Measurements from ENCODE around the gene LYRM1.
"Not testable (repeated sequence)": the region's sequence is repeated elsewhere in the genome, so short reads cannot be mapped to it uniquely, and the experiment has no call there.

Gene LYRM1

GRCh38 chr16:20901436-20902112 is 1.0 kb downstream of the LYRM1 start:
- peak in 41 of 56 donors; percentile 7 to 55 (median 36) for DNase-seq

- no peak for DNase-seq
These were observed 1.9 kb downstream of the LYRM1 start for GRCh38 chr16:20902426-20902825.

DNA sequence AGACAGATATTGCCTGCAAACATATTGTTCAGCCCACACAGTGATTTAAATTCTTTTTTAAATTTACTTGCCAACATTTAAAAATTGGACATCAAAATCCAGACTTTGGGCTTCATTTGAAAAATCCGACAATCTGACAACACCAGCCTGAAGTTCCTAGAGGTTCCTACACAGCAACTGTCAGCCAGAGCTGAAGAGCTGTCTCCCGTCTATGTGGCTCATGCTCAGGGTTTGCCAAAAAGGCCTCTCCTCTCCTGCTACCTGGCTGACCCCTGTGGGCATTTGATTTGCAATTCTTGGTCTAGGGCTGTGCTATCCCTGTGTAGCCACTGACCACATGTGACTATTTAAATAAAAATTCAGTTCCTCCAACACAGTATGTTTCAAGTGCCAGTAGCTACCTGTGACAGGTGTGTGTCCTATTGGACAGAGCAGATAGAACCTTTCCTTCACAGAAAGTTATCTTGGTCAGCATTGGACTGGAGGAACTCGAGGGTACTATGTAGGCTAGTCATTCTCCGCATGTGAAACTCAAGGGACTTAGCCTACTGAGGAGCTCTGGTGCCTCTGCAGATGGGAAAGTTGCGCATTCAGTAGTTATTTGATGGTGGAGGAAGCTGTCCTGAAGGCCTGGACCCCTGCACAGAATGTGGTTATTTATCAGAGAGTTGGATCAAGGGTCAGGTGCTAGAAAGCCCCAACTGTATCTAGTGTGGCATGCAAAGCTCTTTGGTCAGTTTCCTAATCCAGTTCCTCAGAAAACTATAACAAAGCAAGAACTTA is 2.7 kb downstream of the LYRM1 start:
- no peak for DNase-seq

- no peak for DNase-seq
These were observed 3.4 kb downstream of the LYRM1 start for GRCh38 chr16:20903899-20904506.

DNA sequence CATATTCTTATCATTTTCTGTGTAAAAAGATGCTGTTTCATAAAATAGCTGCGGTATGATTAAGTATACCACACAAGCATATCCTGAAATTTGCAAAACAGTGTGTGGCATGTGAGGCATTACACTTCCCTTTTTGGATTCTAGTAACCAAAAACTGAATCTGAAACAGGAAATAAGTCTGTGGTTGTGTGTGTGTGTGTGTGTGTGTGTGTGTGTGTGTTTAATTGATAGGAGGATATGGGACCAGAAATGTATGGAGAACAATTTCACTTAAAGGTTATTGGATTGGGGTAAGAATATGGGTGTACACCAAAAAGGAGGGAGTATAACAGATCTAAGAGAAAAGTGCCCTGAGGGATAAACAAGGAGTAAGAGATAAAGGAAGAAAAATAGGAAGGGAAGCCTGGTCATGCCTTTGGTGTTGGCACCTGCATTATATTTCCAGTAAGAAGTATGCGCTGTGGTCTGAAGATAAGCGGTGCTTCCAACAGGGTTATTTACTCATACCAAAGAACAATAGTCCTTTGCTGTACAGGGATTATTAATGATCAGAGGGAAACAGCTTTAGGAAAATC is 4.0 kb downstream of the LYRM1 start:
- DNase-seq, result no peak

GRCh38 chr16:20905576-20905975 is 5.0 kb downstream of the LYRM1 start:
- DNase-seq, result no peak

- DNase-seq, result no peak
These were observed 6.0 kb downstream of the LYRM1 start for GRCh38 chr16:20906341-20907255.

GRCh38 chr16:20910781-20911321 is 10.3 kb downstream of the LYRM1 start:
- DNase-seq, result no peak

DNA sequence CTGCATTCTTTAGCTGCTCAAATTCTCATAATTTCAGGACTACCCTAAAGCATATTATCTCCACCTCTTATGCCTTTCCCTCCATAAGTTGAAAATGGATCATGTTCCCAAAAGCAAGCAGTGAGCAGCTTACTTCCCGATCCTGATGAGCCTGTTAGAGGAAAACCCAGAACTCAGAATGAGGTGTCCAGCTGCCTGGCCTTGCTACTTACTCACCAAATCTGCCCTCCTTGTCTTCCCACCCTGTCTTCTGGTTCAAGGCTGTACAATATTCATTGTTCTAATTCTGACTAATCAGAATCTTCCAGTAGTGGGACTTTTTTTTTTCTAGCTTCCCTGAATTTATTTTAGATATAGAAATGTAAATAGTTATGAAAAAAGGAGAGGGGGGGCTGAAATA is 10.8 kb downstream of the LYRM1 start:
- DNase-seq, result no peak

DNA sequence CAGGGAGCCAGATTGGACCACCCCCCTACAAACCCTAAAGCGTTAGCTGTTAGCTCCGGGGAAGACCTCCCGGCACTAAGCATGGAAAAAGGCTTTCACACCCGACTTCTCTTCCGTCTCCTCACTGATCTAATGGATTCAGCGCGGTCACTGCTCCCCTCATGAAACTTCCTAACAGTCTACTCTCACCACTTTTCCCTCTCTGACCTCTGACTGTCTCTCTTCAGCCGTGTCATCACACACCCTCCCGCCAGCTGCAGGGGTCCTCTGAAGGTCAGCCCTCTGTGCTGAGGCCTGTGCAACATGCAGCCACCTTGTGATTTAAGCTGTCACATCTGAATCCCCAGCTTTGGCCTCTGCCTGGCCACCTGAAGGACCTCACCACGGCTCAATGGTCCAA is 15.7 kb downstream of the LYRM1 start:
- DNase-seq, result no peak

DNA sequence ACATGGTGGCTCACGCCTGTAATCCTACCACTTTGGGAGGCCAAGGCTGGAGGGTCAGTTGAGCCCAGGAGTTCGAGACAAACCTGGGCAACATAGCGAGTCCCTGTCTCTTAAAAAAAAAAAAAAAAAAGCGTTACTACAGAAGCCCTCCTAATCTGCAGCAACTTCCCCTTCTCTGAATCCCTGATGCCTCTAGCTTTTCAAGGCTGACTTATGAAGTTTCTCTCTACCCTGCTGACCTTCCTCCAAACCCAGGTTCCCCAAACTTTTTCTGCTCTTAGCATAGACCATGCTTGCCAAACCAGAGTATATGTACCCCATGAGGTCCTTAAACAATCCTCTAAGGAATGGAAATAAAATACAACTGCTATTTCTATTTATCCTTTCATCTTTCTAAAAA is 16.4 kb downstream of the LYRM1 start:
- DNase-seq, result no peak

DNA sequence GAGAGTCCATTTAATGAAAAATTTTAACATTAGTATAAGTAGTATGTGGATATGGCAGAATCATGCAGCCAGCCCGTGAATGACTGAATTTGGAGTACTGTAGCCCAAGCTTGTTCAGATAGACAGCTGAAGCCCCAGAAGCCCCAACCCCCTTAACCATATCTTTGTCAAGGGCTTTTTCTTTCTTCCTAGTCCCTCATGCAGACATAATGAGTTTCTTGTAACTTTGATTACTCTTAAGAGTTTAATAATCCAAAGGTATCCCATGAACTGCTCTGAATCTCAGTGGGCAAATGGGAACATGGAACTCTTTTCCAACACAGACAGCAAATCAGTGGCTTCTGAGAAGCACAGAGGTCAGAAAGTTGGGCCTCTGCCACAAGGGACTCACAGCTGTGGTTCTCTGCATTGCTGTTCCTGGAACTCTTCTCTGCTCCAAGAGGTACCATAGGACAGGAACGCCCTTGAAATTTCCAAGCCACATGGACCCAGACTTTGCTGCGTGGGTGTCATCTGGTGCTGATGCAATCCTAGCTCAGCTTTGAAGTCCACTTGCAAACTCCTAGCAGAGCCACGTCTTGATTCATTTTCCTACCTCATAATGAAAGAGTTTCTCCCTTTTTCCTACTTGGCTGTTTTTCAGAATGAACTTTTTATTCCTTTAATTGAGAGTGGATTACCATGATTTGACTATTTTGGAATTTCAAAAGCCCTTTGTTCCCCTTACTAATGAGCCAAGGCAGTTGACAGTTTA is 18.1 kb downstream of the LYRM1 start:
- DNase-seq, result peak in 1 of 56 donors; percentile 14

DNA sequence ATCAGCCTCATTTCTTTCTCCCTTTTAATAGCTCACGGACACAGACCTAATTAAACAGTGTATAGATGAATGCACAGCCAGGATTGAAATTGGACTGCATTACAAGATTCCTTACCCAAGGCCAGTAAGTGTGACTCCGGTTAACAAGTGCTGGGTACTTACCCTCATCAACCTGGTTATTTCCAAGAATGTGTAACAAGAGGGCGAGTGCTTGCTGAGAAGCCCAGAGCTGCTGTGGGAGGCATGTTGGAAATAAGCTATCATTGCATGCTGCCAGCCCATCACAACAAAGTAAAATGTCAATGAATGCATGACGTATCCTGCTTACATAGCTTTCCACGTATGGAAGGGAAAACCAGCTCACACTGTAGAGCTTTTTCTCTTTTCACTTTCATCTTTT is 19.5 kb downstream of the LYRM1 start:
- no peak for DNase-seq

DNA sequence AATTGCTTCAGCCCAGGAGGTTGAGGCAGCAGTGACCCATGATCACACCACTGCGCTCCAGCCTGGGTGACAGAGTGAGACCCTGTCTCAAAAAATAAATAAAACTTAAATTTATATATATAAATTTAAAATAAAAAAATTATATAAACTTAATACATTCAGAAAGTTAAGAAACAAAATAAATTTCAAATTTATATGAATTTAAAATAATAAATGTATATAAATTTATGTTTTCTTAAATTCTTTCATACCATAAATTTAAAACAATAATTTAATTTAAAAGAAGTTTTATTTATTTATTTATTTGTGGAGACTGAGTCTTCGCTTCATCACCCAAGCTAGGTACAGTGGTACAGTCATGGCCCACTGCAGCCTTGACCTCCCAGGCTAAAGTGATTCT is 20.2 kb downstream of the LYRM1 start:
- no peak for DNase-seq

DNA sequence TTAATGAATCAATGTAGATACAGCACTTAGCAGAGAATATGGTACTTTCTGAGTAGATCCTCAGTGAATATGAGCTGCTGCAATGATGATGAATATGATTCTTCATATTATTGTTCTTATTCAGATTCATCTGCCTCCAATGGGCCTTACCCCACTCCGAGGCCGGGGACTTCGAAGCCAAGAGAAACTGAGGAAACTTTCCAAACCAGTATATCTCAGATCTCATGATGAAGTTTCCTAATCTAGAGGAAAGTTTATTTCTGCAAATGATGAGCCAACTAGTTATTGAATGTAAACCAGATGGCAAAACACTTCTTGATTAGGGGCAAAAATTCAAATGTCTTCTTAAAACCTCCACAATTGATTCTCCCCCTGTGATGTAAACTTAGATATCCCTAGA is 23.3 kb downstream of the LYRM1 start:
- no peak for DNase-seq

GRCh38 chr16:20925751-20926150 is 25.2 kb downstream of the LYRM1 start:
- no peak for DNase-seq

DNA sequence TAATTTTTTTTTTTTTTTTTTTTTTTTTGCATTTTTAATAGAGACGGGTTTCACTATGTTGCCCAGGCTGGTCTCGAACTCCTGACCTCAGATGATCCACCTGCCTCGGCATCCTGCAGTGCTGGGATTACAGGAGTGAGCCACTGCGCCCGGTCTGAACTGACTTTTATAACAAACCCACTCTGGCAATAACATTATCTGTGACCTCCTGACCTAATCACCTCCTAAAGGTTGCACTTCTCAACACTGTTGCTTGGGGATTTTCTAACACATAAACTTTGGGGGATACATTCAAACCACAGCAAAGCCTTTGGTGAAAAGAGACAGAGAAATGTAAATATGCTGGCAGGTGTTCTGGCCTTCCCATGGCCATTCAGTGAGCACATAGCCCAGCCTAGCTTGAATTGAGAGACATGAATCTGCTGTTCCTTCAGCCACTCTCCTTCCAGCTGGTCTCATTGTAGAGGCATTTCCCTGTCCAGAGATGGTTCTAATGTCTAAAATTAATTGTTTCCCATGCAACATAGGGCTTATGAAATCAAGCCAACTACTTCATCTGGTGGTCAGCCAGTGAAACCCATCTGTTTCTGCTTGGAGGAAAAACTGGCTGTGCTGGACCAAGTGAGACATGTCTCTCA is 28.3 kb downstream of the LYRM1 start:
- DNase-seq, result no peak

- DNase-seq, result not testable (repeated sequence)
These were observed 29.2 kb downstream of the LYRM1 start for GRCh38 chr16:20929676-20930364.

DNA sequence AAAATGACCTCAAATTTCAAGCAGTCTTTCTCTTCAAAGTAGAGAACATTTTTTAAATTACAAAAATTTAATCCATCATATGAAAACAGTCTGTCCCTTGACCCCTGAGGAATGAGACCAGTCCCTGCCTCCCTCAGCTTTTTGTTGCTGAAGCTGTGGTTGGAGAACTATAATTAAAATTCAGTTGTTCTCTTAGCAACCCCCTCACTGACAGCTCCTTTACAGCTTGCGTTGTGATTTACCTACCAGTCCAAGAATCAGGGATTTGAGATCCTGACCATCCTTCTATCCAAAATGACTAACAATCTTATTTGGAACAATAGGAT is 29.8 kb downstream of the LYRM1 start:
- DNase-seq, result no peak
